ENCODE measurements around the gene SPECC1.

DNA sequence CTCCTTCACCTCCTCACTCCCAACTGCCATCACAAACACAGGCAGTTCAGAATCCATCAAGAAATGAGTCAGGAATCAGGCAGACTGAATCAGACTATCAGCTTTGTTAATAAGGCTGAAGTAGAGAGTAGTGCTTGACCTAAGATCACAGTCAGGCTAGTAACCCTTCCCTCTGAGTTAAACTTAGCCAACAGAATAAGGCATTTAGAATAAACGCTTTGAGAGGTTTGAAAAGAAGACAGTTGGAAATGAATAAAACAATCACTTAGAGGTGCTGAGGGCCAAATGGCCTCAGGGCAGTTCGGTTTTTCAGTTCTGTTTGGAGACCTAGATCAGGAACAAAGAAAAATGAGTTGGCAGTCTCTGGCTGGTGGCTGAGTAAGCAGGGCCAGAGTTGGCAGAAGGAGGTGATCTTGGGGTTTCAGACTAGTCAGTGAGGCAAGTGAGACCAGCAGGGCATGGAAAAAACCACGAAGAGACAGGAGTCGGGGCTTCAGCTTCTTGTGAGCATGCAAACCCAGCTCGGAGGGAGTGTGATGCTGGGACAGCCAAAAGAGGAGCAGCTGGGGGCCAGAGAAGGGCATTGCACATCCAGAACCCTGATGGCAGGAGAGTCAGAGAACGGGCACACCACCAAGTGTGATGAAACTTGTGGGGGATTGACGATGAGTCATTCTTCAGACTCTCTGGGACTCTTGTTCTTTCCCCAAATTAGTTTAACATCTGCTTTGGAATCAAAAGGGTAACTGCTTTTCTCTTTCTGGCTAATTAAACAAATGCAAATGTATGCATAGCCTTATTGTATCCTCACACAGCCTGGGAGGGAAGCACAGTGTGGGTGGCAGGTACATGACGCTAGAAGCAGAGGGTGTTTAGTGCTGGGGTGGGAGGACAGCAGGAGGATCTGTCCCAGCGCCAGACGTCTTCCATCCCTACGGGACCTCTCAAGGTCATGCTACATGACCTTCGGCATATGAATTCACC lies 54.8 kb downstream of the SPECC1 start:
- TF ChIP-seq CTCF (IDR thresholded peaks at IDR 0.05) (no peak), POLR2A (IDR thresholded peaks at IDR 0.05) (no peak)
